Sigmoid colon (tissue), 7 donors: ENCODE results near the gene EEIG1. TPM values are rescaled to one million over a fixed set of nuclear protein-coding genes. Genes with fewer than 3 reads are reported as not detected.
"Not testable (repeated sequence)": the region's sequence is repeated elsewhere in the genome, so short reads cannot be mapped to it uniquely, and the experiment has no call there.

Experiments used
- DNase-seq: peaks from one replicate; pipeline ENCODE4 v3.0.0-alpha.2; 2019
- H3K27ac ChIP-seq, 4 donors: fragments of 200-600 bp; sonication (generic); one replicate each; pipeline ENCODE4 v1.5.1; 2016 to 2019; ENCODE audit warnings: mild to moderate bottlenecking in 1 of 4
- H3K27me3 ChIP-seq, 3 donors: fragments of 200-600 bp; sonication (generic); one replicate each; pipeline ENCODE4 v1.5.1; 2019; ENCODE audit warnings: mild to moderate bottlenecking in 1 of 3
- H3K36me3 ChIP-seq, 4 donors: fragments of 200-600 bp; sonication (generic); one replicate each; pipeline ENCODE4 v1.5.1; 2016 to 2019
- H3K4me1 ChIP-seq, 4 donors: fragments of 200-600 bp; sonication (generic); one replicate each; pipeline ENCODE4 v1.5.1; 2017 to 2019
- H3K4me3 ChIP-seq, 4 donors: fragments of 200-600 bp; sonication (generic); one replicate each; pipeline ENCODE4 v1.5.1; 2017 to 2019; ENCODE audit warnings: mild to moderate bottlenecking in 2 of 4, moderate library complexity in 1 of 4
- H3K9me3 ChIP-seq, 4 donors: fragments of 200-600 bp in 3 of 4; sonication (generic) in 3 of 4; one replicate each; pipeline versions ENCODE4 v1.5.1 to v1.6.1; 2013 to 2019
- EP300 ChIP-seq, 4 donors: sonication (generic); formaldehyde crosslinking; IDR thresholded peaks; one replicate each; pipeline ENCODE4 v1.6.1; 2017; ENCODE audit warnings: antibody characterized with exemption in 4 of 4
- POLR2A ChIP-seq, 2 donors: fragments of 450-650 bp; IDR thresholded peaks; one replicate each; pipeline ENCODE4 v1.6.1; 2016; ENCODE audit warnings: antibody characterized with exemption in 2 of 2, mild to moderate bottlenecking in 2 of 2, moderate library complexity in 2 of 2
- POLR2AphosphoS5 ChIP-seq, 4 donors: sonication (generic); formaldehyde crosslinking; IDR thresholded peaks; one replicate each; pipeline ENCODE4 v1.6.1; 2017; ENCODE audit warnings: antibody characterized with exemption in 4 of 4
- WGBS, 2 donors: extraction: QIAGEN DNeasy Blood & Tissue Kit; methylation state at CpG; one replicate each; pipeline ENCODE4 v1.1.7; 2013; 5-methylcytosine and 5-hydroxymethylcytosine counted together
- intact Hi-C: fragments of 100-400 bp; cut with DNase I; formaldehyde crosslinking; loops from one replicate; pipeline ENCODE4 v1.15.1; 2023
- polyA plus RNA-seq, 3 donors: library from polyadenylated mRNA; stranded (reverse); fragments of 200-250 nt; gene quantifications; one replicate each; pipeline ENCODE4 v1.2.3, GENCODE V29; 2013
- total RNA-seq, 4 donors: library from RNA; depleted of rRNA; stranded (reverse); fragments of >200 nt; gene quantifications; one replicate each; pipeline ENCODE4 v1.1.0, GENCODE V29; 2016
- TF ChIP-seq, protein P1 (sequence below), 4 experiments: fragments of 450-650 bp in 3 of 4; fragments of 200-600 bp in 1 of 4; IDR thresholded peaks; one replicate each; pipeline ENCODE4 v1.5.1; 2016 to 2019; ENCODE audit warnings: antibody characterized with exemption in 4 of 4, mild to moderate bottlenecking in 3 of 4, moderate library complexity in 2 of 4
- donor health status: healthy with polysubstance abuse.
- donor health status: Bipolar disorder and iron deficiency.
- donor health status: healthy.

EEIG1 gene
- total and polyA plus RNA-seq, 7 donors = 10.9 to 92.0 (median 32.7) TPM

- Histone ChIP-seq H3K4me3 (no peak overlapping the region), H3K9me3 (no peaks in the 10 kb centered on the region), H3K27ac (no peak overlapping the region), H3K4me1 (no peaks in the 10 kb centered on the region), H3K36me3 (no peaks in the 10 kb centered on the region), H3K27me3 (no peaks in the 10 kb centered on the region)
- TF ChIP-seq, protein P1, sequence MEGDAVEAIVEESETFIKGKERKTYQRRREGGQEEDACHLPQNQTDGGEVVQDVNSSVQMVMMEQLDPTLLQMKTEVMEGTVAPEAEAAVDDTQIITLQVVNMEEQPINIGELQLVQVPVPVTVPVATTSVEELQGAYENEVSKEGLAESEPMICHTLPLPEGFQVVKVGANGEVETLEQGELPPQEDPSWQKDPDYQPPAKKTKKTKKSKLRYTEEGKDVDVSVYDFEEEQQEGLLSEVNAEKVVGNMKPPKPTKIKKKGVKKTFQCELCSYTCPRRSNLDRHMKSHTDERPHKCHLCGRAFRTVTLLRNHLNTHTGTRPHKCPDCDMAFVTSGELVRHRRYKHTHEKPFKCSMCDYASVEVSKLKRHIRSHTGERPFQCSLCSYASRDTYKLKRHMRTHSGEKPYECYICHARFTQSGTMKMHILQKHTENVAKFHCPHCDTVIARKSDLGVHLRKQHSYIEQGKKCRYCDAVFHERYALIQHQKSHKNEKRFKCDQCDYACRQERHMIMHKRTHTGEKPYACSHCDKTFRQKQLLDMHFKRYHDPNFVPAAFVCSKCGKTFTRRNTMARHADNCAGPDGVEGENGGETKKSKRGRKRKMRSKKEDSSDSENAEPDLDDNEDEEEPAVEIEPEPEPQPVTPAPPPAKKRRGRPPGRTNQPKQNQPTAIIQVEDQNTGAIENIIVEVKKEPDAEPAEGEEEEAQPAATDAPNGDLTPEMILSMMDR (IDR thresholded peaks at IDR 0.05) = no peak
- TF ChIP-seq EP300 (IDR thresholded peaks at IDR 0.05) (no peak), POLR2A (IDR thresholded peaks at IDR 0.05) (no peak), POLR2AphosphoS5 (IDR thresholded peaks at IDR 0.05) (no peak)
- intact Hi-C loops = no loop called here
- 71 to 80% methylated on average over 5 of the region's 5 CpGs for WGBS, 2 donors
- no peak for DNase-seq
These were observed 44.0 kb upstream of the EEIG1 start for GRCh38 chr9:128024761-128025308.

GRCh38 chr9:128023671-128024070, 42.9 kb upstream of the EEIG1 start:
- DNase-seq, H3K27ac ChIP-seq, H3K4me1 ChIP-seq, intact Hi-C loops, H3K4me3 ChIP-seq, H3K27me3 ChIP-seq, H3K9me3 ChIP-seq, H3K36me3 ChIP-seq: not testable (repeated sequence)
- 82 to 86% methylated on average over 12 of the region's 12 CpGs for WGBS, 2 donors

GRCh38 chr9:128022886-128023285, 42.1 kb upstream of the EEIG1 start:
- 74 to 85% methylated on average over 2 of the region's 2 CpGs for WGBS, 2 donors
- TF ChIP-seq EP300 (IDR thresholded peaks at IDR 0.05) (no peak), POLR2AphosphoS5 (IDR thresholded peaks at IDR 0.05) (no peak), POLR2A (IDR thresholded peaks at IDR 0.05) (no peak)
- TF ChIP-seq, protein P1 (IDR thresholded peaks at IDR 0.05) = no peak
- H3K4me1 ChIP-seq = no peaks in the 10 kb centered on the region
- intact Hi-C loops = no loop called here
- H3K9me3 ChIP-seq = no peaks in the 10 kb centered on the region
- H3K27me3 ChIP-seq = no peaks in the 10 kb centered on the region
- H3K27ac ChIP-seq = no peak overlapping the region
- H3K36me3 ChIP-seq = no peaks in the 10 kb centered on the region
- H3K4me3 ChIP-seq = no peak overlapping the region
- DNase-seq = no peak

- 41 to 79% methylated on average over 1 of the region's 1 CpG for WGBS, 2 donors
- no peak overlapping the region for H3K27ac ChIP-seq
- H3K4me3 ChIP-seq = no peak overlapping the region
- no peak for DNase-seq
- no peaks in the 10 kb centered on the region for H3K27me3 ChIP-seq
- H3K9me3 ChIP-seq = no peaks in the 10 kb centered on the region
- TF ChIP-seq EP300 (IDR thresholded peaks at IDR 0.05) (no peak), POLR2A (IDR thresholded peaks at IDR 0.05) (no peak), POLR2AphosphoS5 (IDR thresholded peaks at IDR 0.05) (no peak)
- TF ChIP-seq, protein P1 (IDR thresholded peaks at IDR 0.05) = no peak
- no peaks in the 10 kb centered on the region for H3K36me3 ChIP-seq
- H3K4me1 ChIP-seq = no peaks in the 10 kb centered on the region
- intact Hi-C loops = no loop called here
These were observed 40.3 kb upstream of the EEIG1 start for GRCh38 chr9:128021098-128021497.

DNA sequence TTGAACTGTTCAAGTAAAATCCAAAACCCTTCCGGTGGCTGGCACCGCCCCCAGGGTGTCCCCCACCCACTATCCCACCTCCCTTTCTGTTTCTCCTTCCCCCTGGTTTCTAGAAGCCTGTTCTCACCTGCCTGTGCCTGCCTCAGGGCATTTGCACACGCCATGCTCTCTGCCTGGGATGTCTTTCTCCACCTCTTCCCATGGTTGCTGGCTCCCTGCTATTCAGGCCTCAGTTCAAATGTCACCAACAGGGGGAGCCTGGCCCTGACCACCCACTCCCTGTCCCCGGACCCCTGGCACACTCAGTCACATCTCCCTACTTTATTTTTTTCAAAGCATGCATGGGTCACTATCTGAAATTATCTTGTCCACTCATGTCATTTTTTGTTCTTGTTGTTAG, 39.9 kb upstream of the EEIG1 start:
- intact Hi-C loops = no loop called here
- 91 to 94% methylated on average over 4 of the region's 4 CpGs for WGBS, 2 donors
- TF ChIP-seq EP300 (IDR thresholded peaks at IDR 0.05) = no peak
- TF ChIP-seq POLR2AphosphoS5 (IDR thresholded peaks at IDR 0.05) = no peak
- TF ChIP-seq, protein P1 (IDR thresholded peaks at IDR 0.05) = no peak
- TF ChIP-seq POLR2A (IDR thresholded peaks at IDR 0.05) = no peak

More for the DNA sequence above, 39.9 kb upstream of the EEIG1 start:
- no peak for DNase-seq
- H3K4me3 ChIP-seq = no peak overlapping the region
- no peaks in the 10 kb centered on the region for H3K27me3 ChIP-seq
- H3K9me3 ChIP-seq = no peaks in the 10 kb centered on the region
- no peaks in the 10 kb centered on the region for H3K36me3 ChIP-seq
- no peak overlapping the region for H3K27ac ChIP-seq
- no peaks in the 10 kb centered on the region for H3K4me1 ChIP-seq
